ENCODE measurements around the gene FRAT1.
A peak's percentile ranks its signal among the peaks of the same experiment; 100 is the strongest.
"Not testable (repeated sequence)": the region's sequence is repeated elsewhere in the genome, so short reads cannot be mapped to it uniquely, and the experiment has no call there.

FRAT1 gene

DNA sequence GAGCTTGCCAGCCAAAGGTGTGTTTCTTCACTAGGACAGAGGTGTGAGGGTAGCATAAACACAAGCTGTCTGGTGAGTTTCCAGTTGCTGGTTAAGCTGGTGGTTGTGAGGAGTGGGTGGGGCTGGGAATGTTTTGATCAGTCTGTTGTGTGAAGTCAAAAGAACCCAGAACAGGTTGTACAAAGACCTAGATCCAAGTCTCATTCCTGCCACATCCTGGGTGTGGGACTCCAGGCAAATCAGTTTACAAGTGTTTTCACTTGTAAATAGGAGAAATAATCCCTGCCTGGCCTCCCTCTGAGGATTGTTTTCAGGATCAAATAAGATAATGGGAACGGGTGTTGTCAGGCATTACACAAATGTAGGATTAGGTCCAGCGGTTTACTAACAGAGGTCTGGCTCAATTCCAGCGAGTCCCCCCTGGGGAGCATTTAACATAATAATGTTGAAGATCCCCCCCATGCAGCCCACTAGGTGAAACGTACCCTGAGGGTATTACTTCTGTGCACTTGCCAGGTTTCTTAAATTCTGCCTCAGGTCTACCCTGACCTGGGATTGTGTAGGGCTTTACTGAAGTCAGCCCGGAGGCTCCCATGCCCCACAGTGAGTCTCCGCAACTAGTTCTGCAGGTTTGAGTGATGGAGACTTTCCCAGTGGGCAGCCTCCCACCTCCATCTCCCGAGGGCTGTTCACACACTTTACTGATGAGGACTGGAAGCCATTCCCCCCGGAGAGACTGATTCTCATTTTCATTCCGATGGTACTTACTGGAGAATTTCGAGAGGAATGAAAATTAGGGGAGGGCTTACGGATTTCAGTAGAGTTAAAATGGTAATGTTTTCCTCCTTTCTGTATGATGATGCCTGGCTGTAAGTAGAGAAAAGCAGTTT lies 18.1 kb downstream of the FRAT1 start:
- peak; percentile 54 for DNase-seq (ENCODE audit: low spot score)
- no peak overlapping the region for H3K27ac ChIP-seq
- CTCF ChIA-PET = interaction anchor here (0.6 to 1.0 kb wide), 3 partner anchors 18 to 300 kb away, joined by 3 to 5 read pairs (median 3); no protein-coding TSS in a partner anchor
- POLR2A ChIA-PET (ENCODE audit: low non-redundant PET) = no interaction called here
- TF ChIP-seq CTCF (conservative IDR thresholded peaks at IDR 0.05; ENCODE audit: low read depth) = no peak

DNA sequence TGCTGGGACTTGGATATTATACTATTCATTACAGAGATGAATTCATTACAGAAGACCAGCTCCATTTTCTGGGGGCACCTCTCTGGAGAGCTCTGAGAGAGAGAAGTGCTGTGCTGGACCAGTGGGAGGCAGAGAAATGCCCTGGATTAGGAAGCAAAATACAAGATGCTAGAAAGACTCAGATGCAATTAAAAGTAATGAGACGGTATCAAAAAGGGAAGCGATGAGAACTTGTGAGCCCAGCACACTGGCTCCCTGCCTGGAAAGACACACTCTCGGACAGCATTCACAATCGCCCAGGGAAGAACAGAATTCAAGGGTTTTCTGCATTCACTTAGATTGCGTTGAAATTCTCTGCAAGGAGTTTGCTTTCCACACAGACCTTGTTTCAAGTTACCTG lies 19.0 kb downstream of the FRAT1 start:
- H3K27ac ChIP-seq = no peak overlapping the region
- no peak for TF ChIP-seq CTCF (conservative IDR thresholded peaks at IDR 0.05; ENCODE audit: low read depth)
- POLR2A ChIA-PET (ENCODE audit: low non-redundant PET) = no interaction called here
- DNase-seq (ENCODE audit: low spot score) = no peak
- CTCF ChIA-PET = interaction anchor here (0.6 kb wide), 1 partner anchor 301 kb away, joined by 5 read pairs; no protein-coding TSS in a partner anchor

DNA sequence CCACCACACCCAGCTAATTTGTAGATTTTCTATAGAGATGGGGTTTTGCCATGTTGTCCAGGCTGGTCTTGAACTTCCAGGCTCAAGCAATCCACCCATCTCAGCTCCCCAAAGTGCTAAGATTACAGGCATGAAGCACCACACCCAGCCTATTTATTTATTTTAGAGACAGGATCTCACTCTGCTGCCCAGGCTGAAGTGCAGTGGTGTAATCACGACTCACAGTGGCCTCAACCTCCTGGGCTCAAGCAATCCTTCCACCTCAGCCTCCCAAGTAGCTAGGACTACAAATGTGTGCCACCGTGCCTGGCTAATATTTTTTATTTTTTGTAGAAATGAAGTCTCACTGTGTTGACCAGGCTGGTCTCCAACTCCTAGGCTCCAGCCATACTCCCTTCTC lies 22.3 kb downstream of the FRAT1 start:
- TF ChIP-seq CTCF (conservative IDR thresholded peaks at IDR 0.05; ENCODE audit: low read depth) = no peak
- CTCF ChIA-PET = interaction anchor here (0.6 kb wide), 2 partner anchors 30 to 39 kb away, joined by 3 to 7 read pairs; no protein-coding TSS in a partner anchor
- no peak overlapping the region for H3K27ac ChIP-seq
- no peak for DNase-seq (ENCODE audit: low spot score)
- POLR2A ChIA-PET (ENCODE audit: low non-redundant PET) = no interaction called here

GRCh38 chr10:97343664-97344063 lies 24.6 kb downstream of the FRAT1 start:
- ChIA-PET CTCF (interaction anchor here (0.6 kb wide), 1 partner anchor 94 kb away, joined by 4 read pairs; no protein-coding TSS in a partner anchor), POLR2A (ENCODE audit: low non-redundant PET) (interaction anchor here (0.6 kb wide), 1 partner anchor 47 kb away, joined by 4 read pairs; no protein-coding TSS in a partner anchor)
- H3K27ac ChIP-seq; DNase-seq (ENCODE audit: low spot score): not testable (repeated sequence)

- no peak overlapping the region for H3K27ac ChIP-seq
- ChIA-PET POLR2A (ENCODE audit: low non-redundant PET) (interaction anchor here (0.7 kb wide), 1 partner anchor 164 kb away, joined by 3 read pairs; no protein-coding TSS in a partner anchor), CTCF (no interaction called here)
- TF ChIP-seq CTCF (conservative IDR thresholded peaks at IDR 0.05; ENCODE audit: low read depth) = no peak
- DNase-seq (ENCODE audit: low spot score) = no peak
Observed at GRCh38 chr10:97347317-97347716, 28.2 kb downstream of the FRAT1 start.

DNA sequence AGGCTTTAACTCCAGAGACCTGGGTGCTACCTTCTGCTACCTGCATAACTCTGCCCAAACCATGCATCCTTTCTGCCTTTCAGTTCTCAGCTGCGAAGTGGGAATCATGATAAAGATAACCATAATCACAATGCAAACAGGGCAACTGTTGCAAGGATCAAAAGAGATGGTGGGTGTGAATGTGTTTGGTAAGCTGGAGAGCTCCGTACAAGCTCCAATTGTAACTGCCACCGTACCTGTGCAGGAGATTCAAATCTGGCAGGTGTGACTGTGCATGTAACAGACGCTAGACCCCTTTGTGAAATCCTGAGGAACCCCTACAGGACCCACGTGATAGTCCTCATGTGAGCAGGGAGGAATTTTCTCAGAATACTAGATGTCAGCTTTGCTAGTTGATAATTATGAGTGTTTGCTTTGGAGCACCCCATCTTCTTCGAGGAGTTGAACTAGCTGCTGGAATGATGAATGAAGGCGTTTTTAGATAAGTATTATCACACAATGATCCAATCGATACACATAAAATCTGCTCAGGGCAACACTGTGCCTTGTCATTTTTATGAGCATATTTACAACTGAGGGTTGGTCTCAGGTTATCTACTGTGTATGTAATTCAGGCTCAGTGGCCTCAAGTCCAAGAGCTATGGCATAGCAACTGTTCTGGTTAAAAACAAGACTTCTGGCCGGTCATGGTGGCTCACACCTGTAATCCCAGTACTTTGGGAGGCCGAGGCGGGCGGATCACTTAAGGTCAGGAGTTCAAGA lies 30.9 kb downstream of the FRAT1 start:
- POLR2A ChIA-PET (ENCODE audit: low non-redundant PET) = no interaction called here
- H3K27ac ChIP-seq = no peak overlapping the region
- DNase-seq (ENCODE audit: low spot score) = no peak
- CTCF ChIA-PET = interaction anchor here (0.7 kb wide), 1 partner anchor 197 kb away, joined by 3 read pairs; no protein-coding TSS in a partner anchor
- no peak for TF ChIP-seq CTCF (conservative IDR thresholded peaks at IDR 0.05; ENCODE audit: low read depth)

Measured in RWPE1 (cell line).